Memory B cell (primary cell): ENCODE results near the gene SNRPD2.
"Not testable (repeated sequence)": the region's sequence is repeated elsewhere in the genome, so short reads cannot be mapped to it uniquely, and the experiment has no call there.

ENCODE experiments used
- ATAC-seq: fragments of 150-1000 bp; cut with Tn5 transposase; 2 replicates; pipeline ENCODE4 v1.10.0; 2021; ENCODE audit warnings: low read depth, mild to moderate bottlenecking, moderate library complexity
- DNase-seq, 2 donors: peaks; one replicate each; pipeline ENCODE4 v3.0.0; 2022; ENCODE audit warnings: low spot score in 2 of 2
- H3K27ac Mint-ChIP-seq: one replicate; pipeline ENCODE4 v1.8.0; 2022; ENCODE audit warnings: mild to moderate bottlenecking, moderate library complexity, mixed read lengths
- H3K27me3 Mint-ChIP-seq: one replicate; pipeline ENCODE4 v1.8.0; 2022; ENCODE audit warnings: mixed read lengths
- H3K36me3 Mint-ChIP-seq: one replicate; pipeline ENCODE4 v1.8.0; 2022; ENCODE audit warnings: mild to moderate bottlenecking, mixed read lengths
- H3K4me1 Mint-ChIP-seq: one replicate; pipeline ENCODE4 v1.8.0; 2022; ENCODE audit warnings: mixed read lengths
- H3K4me3 Mint-ChIP-seq: one replicate; pipeline ENCODE4 v1.8.0; 2022; ENCODE audit warnings: mild to moderate bottlenecking, moderate library complexity, mixed read lengths
- H3K9me3 Mint-ChIP-seq: one replicate; pipeline ENCODE4 v1.8.0; 2022; ENCODE audit warnings: mixed read lengths

SNRPD2 gene

DNA sequence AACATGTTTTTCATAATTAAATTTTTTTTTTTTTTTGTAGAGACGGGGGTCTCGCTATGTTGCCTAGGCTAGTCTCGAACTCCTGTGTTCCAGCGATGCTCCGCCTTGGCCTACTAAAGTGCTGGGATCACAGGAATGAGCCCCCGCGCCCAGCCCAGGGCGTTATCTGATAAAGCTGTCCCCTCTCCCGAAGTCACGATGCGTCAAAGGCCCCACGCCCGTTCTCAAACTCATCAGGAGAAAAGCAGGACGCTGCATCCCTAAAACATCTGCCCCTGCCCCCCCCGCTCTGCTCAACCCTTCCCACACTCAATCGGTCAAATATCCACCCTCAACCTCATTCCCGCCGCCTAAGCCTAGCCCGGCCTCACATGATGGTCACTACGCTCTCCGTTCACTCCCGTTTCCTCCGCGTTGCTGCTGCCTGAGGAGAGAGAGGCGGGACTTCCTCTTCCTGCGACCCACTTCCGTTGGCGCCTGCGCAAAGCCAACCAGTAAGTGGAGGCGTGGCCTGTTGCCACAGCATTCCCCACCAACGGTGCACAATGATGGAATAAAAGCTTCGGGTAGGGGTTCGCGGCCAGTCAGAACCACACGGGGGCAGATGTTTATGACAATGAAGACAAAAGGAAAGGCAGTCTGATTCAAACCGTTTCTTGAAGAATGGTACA is at the start of gene SNRPD2:
Gene SNRPD2, minus strand, starts transcription at position 438 of the 671 bp plus-strand sequence. Its CDS starts 65 bp downstream, at position 373.
- Mint-ChIP-seq H3K9me3 (no peaks in the 10 kb centered on the region), H3K27me3 (no peaks in the 10 kb centered on the region), H3K4me3 (peak within 1 kb of the TSS; percentile 97), H3K36me3 (peaks cover 19% of the 10 kb centered on the region), H3K27ac (peak within 1 kb of the TSS; percentile 96), H3K4me1 (peaks cover 13% of the 10 kb centered on the region)
- ATAC-seq = peak; percentile 52
- DNase-seq = peak in 1 of 2 donors; percentile 92

DNA sequence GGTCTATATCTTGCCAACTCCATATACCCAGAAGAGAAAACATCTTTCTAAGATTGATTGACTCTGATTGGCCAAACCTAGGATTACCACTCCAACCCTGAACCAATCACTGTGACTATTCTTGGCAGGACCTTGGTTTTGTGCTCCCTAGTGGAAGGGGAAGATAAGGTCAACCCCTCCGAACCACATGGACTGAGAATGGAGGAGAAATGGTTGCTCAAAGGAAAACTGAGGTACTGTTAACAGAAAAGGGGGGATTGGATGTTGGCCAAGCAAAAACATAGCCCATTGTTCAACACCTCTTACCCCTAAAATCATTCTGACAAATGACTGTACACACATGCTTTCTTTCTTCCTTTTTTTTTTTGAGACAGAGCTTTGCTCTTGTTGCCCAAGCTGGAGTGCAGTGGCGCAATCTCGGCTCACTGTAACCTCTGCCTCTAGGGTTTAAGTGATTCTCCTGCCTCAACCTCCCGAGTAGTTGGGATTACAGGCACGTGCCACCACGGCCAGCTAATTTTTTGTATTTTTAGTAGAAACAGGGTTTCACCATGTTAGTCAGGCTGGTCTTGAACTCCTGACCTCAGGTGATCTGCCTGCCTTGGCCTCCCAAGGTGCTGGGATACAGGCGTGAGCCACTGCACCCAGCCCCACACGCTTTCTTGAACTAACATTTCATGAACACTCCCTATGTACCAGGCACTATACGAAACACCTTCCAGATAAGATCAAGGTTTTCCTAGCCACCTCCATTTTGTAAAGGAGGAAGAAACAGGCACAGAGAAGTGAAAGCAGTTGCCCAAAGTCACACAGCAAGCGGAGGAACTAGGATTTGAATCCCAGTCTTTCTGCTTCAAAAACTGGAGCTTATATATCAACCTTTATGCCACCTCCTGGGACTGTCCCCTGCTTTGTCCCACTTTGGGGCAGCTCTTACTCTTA is 48.0 kb upstream of the SNRPD2 start:
- ATAC-seq (no peak), DNase-seq (no peak)
- H3K27ac Mint-ChIP-seq = no peak overlapping the region
- no peaks in the 10 kb centered on the region for H3K9me3 Mint-ChIP-seq
- H3K4me3 Mint-ChIP-seq = no peak overlapping the region
- peaks cover 2% of the 10 kb centered on the region for H3K27me3 Mint-ChIP-seq
- no peaks in the 10 kb centered on the region for H3K4me1 Mint-ChIP-seq
- H3K36me3 Mint-ChIP-seq = no peaks in the 10 kb centered on the region

DNA sequence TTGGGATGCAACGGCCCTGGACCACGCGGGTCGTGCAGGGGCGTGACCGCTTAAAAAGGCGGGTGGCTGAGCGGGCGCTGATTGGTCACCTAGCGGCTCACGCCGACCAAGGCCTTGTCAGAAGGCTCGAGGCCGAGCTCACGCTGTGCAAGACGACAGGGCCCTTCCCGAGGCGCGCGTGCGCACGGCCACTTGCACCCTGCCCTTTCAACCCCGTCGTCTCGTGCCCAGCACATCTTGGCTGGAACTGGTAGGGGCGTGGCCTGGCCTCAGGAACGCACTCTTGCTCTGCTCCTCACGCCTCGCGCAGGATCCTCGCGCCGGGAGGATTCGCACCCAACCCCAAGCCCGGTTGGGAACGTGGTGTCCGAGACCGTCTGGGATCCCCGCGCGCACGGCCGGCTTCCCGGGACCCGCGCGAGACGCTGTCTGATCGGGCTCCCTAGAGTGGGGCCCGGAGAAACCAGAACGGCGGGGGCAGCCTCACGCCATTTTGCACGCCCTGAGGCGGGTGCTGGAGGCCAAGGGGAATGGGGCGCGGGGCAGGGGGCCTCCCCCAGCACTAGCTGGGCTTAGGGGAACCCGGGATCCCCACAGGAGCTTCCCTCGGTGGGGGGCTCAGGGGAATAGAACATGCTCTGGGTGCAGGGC is 41.5 kb upstream of the SNRPD2 start, which contains the start of gene MEIOSIN:
Gene MEIOSIN, plus strand, starts transcription at position 280 of the 651 bp plus-strand sequence. CDS start 1,938 bp downstream, outside the sequence.
- Mint-ChIP-seq H3K27me3 (no peaks in the 10 kb centered on the region), H3K4me3 (no peak within 1 kb of the TSS), H3K36me3 (no peaks in the 10 kb centered on the region)

DNA sequence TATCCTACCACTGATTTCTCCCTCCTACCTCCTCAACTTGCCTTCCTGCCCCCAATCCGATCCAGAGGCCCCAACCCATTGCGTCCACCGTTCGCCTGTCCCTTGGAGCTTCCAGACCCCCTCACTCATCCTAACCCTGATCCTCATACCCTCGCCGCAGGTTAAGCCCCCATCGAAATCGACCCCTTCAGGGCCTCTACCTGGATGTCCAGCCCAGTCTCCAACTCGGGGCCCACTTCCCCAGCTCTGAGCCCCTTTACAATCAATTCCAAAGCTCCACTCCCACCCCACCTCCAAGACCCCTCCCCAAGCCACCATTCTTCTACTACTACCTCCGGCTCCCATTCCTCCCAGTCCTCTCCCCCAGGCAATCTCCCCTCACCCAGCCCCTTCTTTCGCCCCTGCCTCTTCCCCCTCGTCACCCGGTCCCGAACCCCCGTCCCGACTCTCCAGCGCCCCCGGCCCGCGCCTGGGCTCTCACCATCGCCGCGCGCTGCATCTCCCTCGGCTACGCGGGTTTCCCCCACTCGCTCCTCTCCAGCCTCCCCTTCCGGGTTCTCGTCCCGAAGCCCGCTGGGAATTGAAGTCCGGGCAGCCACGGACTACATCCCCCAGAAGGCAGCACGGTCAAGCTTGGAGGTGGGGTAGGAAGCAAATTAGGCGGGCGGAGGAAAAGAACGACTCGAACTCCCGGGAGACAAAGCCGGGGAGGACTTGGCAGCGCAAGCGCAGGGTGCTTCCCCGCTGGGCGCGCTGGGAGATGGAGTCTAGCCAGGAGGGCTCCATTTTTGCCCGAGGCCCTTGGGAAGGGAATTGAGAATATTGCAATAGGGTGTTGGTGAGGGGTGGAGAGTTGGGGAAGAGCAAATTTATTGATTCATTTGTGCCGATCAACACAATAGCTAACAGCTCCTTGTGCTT is 38.9 kb upstream of the SNRPD2 start, which contains the start of gene FBXO46:
Gene FBXO46, minus strand, starts transcription at position 529 of the 921 bp plus-strand sequence. CDS start 17,401 bp downstream, outside the sequence.
- peak; percentile 96 for ATAC-seq
- H3K4me3 Mint-ChIP-seq = peak within 1 kb of the TSS; percentile 91
- peaks cover 1% of the 10 kb centered on the region for H3K36me3 Mint-ChIP-seq
- H3K27me3 Mint-ChIP-seq = no peaks in the 10 kb centered on the region
- peak within 1 kb of the TSS; percentile 93 for H3K27ac Mint-ChIP-seq
- no peaks in the 10 kb centered on the region for H3K9me3 Mint-ChIP-seq
- peak; percentile 89 to 90 for DNase-seq
- H3K4me1 Mint-ChIP-seq = peaks cover 20% of the 10 kb centered on the region

More for the DNA sequence above, 41.5 kb upstream of the SNRPD2 start, which contains the start of gene MEIOSIN:
- no peak for ATAC-seq
- DNase-seq = no peak
- Mint-ChIP-seq H3K27ac (no peak within 1 kb of the TSS), H3K9me3 (no peaks in the 10 kb centered on the region), H3K4me1 (peaks cover 14% of the 10 kb centered on the region)

DNA sequence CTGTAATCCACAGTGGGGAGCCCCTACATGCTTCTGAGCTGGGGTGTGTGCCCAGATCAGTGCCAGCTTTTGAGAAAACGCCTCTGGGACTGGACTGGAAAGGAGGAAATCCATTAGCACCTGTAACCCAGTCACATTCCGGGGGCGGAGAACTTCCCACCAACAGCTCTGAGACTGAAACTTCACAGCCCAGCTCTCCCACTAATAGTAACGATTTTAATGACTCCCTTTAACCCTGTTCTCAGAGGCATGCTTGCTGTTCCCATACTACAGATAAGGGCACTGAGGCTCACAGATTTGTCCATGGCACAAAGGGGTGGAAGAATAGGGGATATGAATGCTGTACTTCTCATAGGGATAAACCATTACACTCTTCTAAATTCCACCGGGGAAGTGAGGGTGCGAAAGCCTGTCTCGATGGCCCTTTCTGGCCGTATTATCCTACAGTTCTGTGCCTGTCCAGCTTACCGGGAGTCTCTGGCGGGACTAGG is 38.1 kb upstream of the SNRPD2 start:
- no peaks in the 10 kb centered on the region for H3K9me3 Mint-ChIP-seq
- H3K4me3 Mint-ChIP-seq = peak overlapping the region; percentile 91
- peaks cover 2% of the 10 kb centered on the region for H3K36me3 Mint-ChIP-seq
- H3K27me3 Mint-ChIP-seq = no peaks in the 10 kb centered on the region
- H3K4me1 Mint-ChIP-seq = peaks cover 20% of the 10 kb centered on the region
- H3K27ac Mint-ChIP-seq = peak overlapping the region; percentile 93
- DNase-seq (no peak), ATAC-seq (no peak)

DNA sequence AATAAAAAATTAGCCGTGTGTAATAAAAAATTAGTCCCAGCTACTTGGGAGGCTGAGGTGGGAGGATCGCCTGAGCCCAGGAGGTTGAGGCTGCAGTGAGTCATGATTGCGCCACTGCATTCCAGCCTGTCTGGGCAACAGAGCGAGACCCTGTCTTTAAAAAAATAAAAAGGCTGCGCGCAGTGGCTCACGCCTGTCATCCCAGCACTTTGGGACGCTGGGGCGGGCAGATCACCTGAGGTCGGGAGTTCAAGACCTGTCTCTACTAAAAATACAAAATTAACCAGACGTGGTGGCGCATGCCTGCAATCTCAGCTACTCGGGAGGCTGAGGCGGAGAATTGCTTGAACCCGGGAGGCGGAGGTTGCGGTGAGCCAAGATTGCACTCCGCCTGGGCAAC is 36.9 kb upstream of the SNRPD2 start:
- H3K27me3 Mint-ChIP-seq, H3K27ac Mint-ChIP-seq, H3K36me3 Mint-ChIP-seq, ATAC-seq, DNase-seq, H3K9me3 Mint-ChIP-seq: not testable (repeated sequence)
- Mint-ChIP-seq H3K4me3 (peak overlapping the region; percentile 37), H3K4me1 (peaks cover 24% of the 10 kb centered on the region)

DNA sequence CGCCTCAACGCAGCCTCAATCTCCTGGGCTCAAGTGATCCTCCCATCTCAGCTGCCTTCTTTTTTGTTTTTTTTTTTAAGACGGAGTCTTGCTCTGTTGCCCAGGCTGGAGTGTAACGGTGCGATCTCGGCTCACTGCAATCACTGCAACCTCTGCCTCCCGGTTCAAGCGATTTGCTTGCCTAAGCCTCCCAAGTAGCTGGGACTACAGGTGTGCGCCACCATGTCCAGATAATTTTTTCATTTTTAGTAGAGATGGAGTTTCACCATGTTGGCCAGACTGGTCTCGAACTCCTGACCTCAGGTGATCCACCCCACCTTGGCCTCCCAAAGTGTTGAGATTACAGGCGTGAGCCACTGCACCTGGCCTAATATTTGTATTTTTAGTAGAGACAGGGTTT is 28.3 kb upstream of the SNRPD2 start:
- Mint-ChIP-seq H3K36me3 (peaks cover 19% of the 10 kb centered on the region), H3K4me1 (peaks cover 21% of the 10 kb centered on the region)
- not testable (repeated sequence) for H3K27ac Mint-ChIP-seq, H3K4me3 Mint-ChIP-seq, H3K9me3 Mint-ChIP-seq, H3K27me3 Mint-ChIP-seq, ATAC-seq, DNase-seq

DNA sequence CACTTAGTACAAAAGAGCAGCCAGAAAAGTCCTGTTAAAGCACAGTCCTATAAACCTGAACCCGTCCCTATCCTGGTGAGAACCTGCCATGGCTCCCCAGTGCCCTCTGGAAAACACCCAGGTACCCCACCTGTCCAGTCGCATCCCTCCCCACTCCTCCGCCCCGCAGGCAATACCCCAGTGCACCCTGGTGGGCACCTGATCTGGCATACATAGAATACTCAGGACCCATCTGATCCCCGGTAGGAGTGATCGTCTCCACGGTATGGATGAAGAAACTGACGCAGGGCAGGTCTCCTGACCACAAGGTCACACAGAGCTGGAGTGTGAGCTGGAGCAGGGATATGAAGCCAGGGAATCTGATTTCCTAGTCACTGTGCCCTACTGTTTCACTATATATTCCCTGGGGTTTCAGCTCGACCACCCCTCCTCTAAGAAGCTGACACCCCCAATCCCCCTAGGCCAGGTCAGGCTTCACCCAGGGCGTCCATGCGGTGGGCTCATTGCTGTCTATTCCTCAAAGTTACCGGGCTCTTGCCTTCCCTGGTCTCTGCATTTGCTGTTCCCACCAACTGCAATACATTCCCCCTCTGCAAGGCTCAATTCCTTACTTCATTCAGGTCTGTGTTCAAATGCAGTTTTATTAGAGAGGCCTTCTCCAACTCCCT is 26.4 kb upstream of the SNRPD2 start:
- no peaks in the 10 kb centered on the region for H3K9me3 Mint-ChIP-seq
- DNase-seq (no peak), ATAC-seq (no peak)
- H3K4me1 Mint-ChIP-seq = peaks cover 20% of the 10 kb centered on the region
- H3K36me3 Mint-ChIP-seq = peaks cover 16% of the 10 kb centered on the region
- no peaks in the 10 kb centered on the region for H3K27me3 Mint-ChIP-seq
- peak overlapping the region; percentile 90 for H3K4me3 Mint-ChIP-seq
- peak overlapping the region; percentile 77 for H3K27ac Mint-ChIP-seq

DNA sequence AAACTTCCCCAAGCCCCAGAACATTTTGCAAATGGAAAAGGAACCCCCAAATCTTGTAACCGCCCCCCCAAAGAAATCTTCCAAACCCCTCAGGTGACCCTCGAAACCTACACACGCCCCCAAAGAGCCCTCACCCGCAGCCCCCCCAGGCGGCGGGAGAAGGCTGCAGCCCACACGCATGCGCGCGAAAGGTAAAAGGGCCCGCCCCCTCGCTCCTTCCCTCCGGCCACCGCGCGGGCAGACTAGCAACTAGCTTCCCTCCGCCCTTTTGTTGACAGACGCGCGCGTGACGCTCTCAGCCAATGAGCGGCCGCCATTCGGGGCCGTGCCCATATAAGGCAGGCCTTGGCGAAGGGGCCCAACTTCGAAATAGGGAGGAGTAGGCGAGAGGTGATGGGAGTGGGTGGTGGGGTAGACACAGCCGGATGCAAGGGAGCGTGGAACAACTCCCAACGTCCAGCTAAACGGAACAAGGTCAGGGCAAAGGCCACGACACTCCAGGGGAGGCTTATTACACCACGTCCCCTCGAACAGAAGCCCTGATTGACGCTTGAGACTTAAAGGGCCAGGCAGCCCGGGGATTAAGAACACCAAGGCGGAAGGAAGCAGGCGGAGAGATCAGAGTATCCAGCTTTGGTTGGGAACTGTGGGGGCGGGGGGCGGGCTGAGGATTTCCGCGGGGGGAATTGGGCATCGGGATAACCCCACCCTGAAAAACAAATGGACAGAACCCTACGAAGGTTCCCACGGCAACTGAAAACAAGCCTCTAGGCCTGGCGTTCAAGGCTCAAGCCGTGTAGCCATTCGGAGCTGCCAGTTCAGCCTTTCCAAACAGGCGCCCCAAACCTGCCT is 25.6 kb upstream of the SNRPD2 start:
- no peaks in the 10 kb centered on the region for H3K9me3 Mint-ChIP-seq
- peak; percentile 88 to 93 for DNase-seq
- H3K4me1 Mint-ChIP-seq = peaks cover 20% of the 10 kb centered on the region
- peak overlapping the region; percentile 90 for H3K4me3 Mint-ChIP-seq
- H3K27ac Mint-ChIP-seq = peak overlapping the region; percentile 77
- ATAC-seq = peak; percentile 94
- H3K36me3 Mint-ChIP-seq = peaks cover 16% of the 10 kb centered on the region
- H3K27me3 Mint-ChIP-seq = no peaks in the 10 kb centered on the region

DNA sequence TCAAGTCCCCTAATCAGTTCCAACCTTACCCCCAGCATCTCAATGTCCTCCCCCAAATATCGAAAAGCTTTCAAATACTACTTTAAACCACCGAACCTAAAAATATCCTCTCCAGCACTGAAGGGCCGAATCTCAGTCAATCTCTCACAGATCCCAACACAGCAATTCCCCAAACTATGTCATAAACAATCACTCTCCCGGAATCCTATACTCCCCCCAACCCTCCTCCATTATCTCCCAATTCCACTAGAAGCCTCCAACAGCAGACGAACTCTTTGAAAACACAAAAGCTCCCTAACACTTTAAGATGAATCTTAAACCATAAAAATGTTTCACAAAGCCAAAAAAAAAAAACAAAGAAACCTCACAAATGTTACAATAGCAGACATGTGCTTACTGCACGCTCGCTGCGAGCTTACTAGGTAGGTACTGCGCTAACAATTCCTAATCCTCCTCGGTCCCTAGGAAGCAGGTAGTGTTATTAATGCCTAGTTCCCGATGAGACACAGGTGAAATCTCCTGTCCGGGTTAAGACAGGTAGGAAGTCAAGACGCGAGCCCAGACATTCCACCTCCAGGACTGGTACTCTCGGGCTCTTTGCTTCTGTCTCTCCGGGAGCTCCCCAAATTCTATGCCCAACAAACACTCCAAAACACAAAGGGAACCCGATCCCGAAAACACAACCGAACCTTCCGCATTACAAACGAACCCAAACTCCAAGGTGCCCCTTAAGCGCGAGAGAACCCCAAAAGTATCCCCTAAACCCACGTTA is 24.8 kb upstream of the SNRPD2 start:
- no peak for ATAC-seq
- Mint-ChIP-seq H3K27ac (peak overlapping the region; percentile 77), H3K27me3 (no peaks in the 10 kb centered on the region), H3K4me3 (peak overlapping the region; percentile 90), H3K4me1 (peaks cover 18% of the 10 kb centered on the region), H3K9me3 (no peaks in the 10 kb centered on the region), H3K36me3 (peaks cover 13% of the 10 kb centered on the region)
- peak in 1 of 2 donors; percentile 13 for DNase-seq

DNA sequence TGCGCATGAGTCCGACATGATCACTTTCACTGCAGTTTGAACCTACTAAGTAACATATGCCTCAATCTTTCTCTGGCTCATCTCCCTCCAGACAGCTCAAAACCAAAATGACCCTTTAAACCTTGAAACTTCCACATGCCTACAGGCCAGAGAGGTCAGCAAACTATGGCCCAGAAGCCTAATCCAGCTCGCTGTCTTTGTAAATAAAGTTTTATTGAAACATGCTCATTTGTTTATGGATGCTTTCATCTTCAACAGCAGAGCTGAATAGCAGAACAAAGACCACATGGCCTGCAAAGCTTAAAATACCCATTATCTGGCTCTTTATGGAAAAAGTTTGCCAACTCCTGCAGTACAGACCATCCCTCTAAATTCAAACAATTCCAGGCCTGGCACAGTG is 23.4 kb upstream of the SNRPD2 start:
- Mint-ChIP-seq H3K27me3 (no peaks in the 10 kb centered on the region), H3K9me3 (no peaks in the 10 kb centered on the region), H3K27ac (no peak overlapping the region), H3K4me3 (no peak overlapping the region), H3K4me1 (peaks cover 24% of the 10 kb centered on the region), H3K36me3 (peaks cover 13% of the 10 kb centered on the region)
- ATAC-seq (no peak), DNase-seq (no peak)
